ENCODE data around the gene LHFPL5. TPM values are rescaled to one million over a fixed set of nuclear protein-coding genes. Genes with fewer than 3 reads are reported as not detected.

The LHFPL5 gene
- total RNA-seq, 2 experiments from 2014 or later: not detected

- no peak overlapping the region for H3K4me3 Mint-ChIP-seq
- no peaks in the 10 kb centered on the region for H3K9me3 Mint-ChIP-seq
- H3K27ac Mint-ChIP-seq: no peak overlapping the region
- CTCF ChIA-PET: no interaction called here
- intact Hi-C loops (cut with micrococcal nuclease): no loop called here
- DNase-seq (no peak), ATAC-seq (no peak)
- H3K36me3 Mint-ChIP-seq (ENCODE audit: low read depth): no peaks in the 10 kb centered on the region
- no peaks in the 10 kb centered on the region for H3K4me1 Mint-ChIP-seq (ENCODE audit: low read depth)
- POLR2A ChIA-PET: no interaction called here
- TF ChIP-seq CTCF (IDR thresholded peaks at IDR 0.05): no peak
- H3K27me3 Mint-ChIP-seq: peaks cover 30% of the 10 kb centered on the region
These were observed 18.9 kb upstream of the LHFPL5 start for GRCh38 chr6:35786272-35786671.

- Mint-ChIP-seq H3K27me3 (peaks cover 29% of the 10 kb centered on the region), H3K4me1 (ENCODE audit: low read depth) (no peaks in the 10 kb centered on the region), H3K9me3 (no peaks in the 10 kb centered on the region), H3K4me3 (no peak overlapping the region), H3K36me3 (ENCODE audit: low read depth) (no peaks in the 10 kb centered on the region), H3K27ac (no peak overlapping the region)
- intact Hi-C loops (cut with micrococcal nuclease): no loop called here
- DNase-seq (no peak), ATAC-seq (no peak)
- ChIA-PET CTCF (no interaction called here), POLR2A (no interaction called here)
- no peak for TF ChIP-seq CTCF (IDR thresholded peaks at IDR 0.05)
These were observed 18.3 kb upstream of the LHFPL5 start for GRCh38 chr6:35786810-35787209.

GRCh38 chr6:35787266-35788218 lies 17.6 kb upstream of the LHFPL5 start:
- CTCF ChIA-PET: no interaction called here
- TF ChIP-seq CTCF (IDR thresholded peaks at IDR 0.05): no peak
- POLR2A ChIA-PET: interaction anchor here (0.6 kb wide), 1 partner anchor 260 kb away, joined by 3 read pairs; no protein-coding TSS in a partner anchor
- Mint-ChIP-seq H3K9me3 (no peaks in the 10 kb centered on the region), H3K27me3 (peaks cover 29% of the 10 kb centered on the region), H3K27ac (no peak overlapping the region), H3K4me1 (ENCODE audit: low read depth) (no peaks in the 10 kb centered on the region), H3K4me3 (no peak overlapping the region), H3K36me3 (ENCODE audit: low read depth) (no peaks in the 10 kb centered on the region)
- intact Hi-C loops (cut with micrococcal nuclease): no loop called here
- no peak for ATAC-seq
- no peak for DNase-seq

GRCh38 chr6:35788423-35788982 lies 16.6 kb upstream of the LHFPL5 start:
- no peak for TF ChIP-seq CTCF (IDR thresholded peaks at IDR 0.05)
- Mint-ChIP-seq H3K36me3 (ENCODE audit: low read depth) (no peaks in the 10 kb centered on the region), H3K27ac (no peak overlapping the region), H3K4me1 (ENCODE audit: low read depth) (no peaks in the 10 kb centered on the region), H3K27me3 (peaks cover 29% of the 10 kb centered on the region), H3K9me3 (no peaks in the 10 kb centered on the region), H3K4me3 (no peak overlapping the region)
- no peak for DNase-seq
- ChIA-PET CTCF (no interaction called here), POLR2A (no interaction called here)
- intact Hi-C loops (cut with micrococcal nuclease): no loop called here
- ATAC-seq: no peak

- Mint-ChIP-seq H3K36me3 (ENCODE audit: low read depth) (no peaks in the 10 kb centered on the region), H3K4me3 (no peak overlapping the region), H3K27me3 (peaks cover 21% of the 10 kb centered on the region), H3K9me3 (no peaks in the 10 kb centered on the region), H3K27ac (no peak overlapping the region), H3K4me1 (ENCODE audit: low read depth) (no peaks in the 10 kb centered on the region)
- DNase-seq (no peak), ATAC-seq (no peak)
- ChIA-PET CTCF (no interaction called here), POLR2A (no interaction called here)
- TF ChIP-seq CTCF (IDR thresholded peaks at IDR 0.05): no peak
- intact Hi-C loops (cut with micrococcal nuclease): no loop called here
These were observed 14.5 kb upstream of the LHFPL5 start for GRCh38 chr6:35790683-35791082.

All from activated CD8-positive, alpha-beta T cell treated with anti-CD3 and anti-CD28 coated beads for 36 hours (primary cell).